Ishikawa (cell line): ENCODE measurements around the gene CDCP2.

Experiments
- CEBPB ChIP-seq: IDR thresholded peaks from 2 replicates; pipeline ENCODE4 v1.6.1; 2012
- CREB1 ChIP-seq: IDR thresholded peaks from 2 replicates; pipeline ENCODE4 v1.6.1; 2012; ENCODE audit warnings: low read depth
- EGR1 ChIP-seq: IDR thresholded peaks from 2 replicates; pipeline ENCODE4 v1.6.1; 2012
- EP300 ChIP-seq: IDR thresholded peaks from 2 replicates; pipeline ENCODE4 v1.6.1; 2012; ENCODE audit warnings: borderline replicate concordance
- FOXM1 ChIP-seq: IDR thresholded peaks from 2 replicates; pipeline ENCODE4 v1.6.1; 2012; ENCODE audit warnings: low read depth, borderline replicate concordance
- NFIC ChIP-seq: IDR thresholded peaks from 2 replicates; pipeline ENCODE4 v1.6.1; 2012
- TAF1 ChIP-seq: IDR thresholded peaks from 2 replicates; pipeline ENCODE4 v1.6.1; 2012; ENCODE audit warnings: low read depth, mild to moderate bottlenecking
- TCF12 ChIP-seq: IDR thresholded peaks from 2 replicates; pipeline ENCODE4 v1.6.1; 2012; ENCODE audit warnings: low read depth
- TF ChIP-seq, protein P1 (sequence below): IDR thresholded peaks from 2 replicates; pipeline ENCODE4 v1.6.1; 2012

- TF ChIP-seq CEBPB = no peak
- TF ChIP-seq FOXM1 = no peak
- TF ChIP-seq, protein P1, sequence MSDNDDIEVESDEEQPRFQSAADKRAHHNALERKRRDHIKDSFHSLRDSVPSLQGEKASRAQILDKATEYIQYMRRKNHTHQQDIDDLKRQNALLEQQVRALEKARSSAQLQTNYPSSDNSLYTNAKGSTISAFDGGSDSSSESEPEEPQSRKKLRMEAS = no peak
- TF ChIP-seq CREB1 = no peak
- TF ChIP-seq NFIC = no peak
- TF ChIP-seq TAF1 = no peak
- no peak for TF ChIP-seq EGR1
- TF ChIP-seq EP300 = no peak
- no peak for TF ChIP-seq TCF12
These were observed 26.5 kb downstream of the CDCP2 start for GRCh38 chr1:54126271-54126815.
